ENCODE results near the gene SCRN2. TPM values are rescaled to one million over a fixed set of nuclear protein-coding genes. Genes with fewer than 3 reads are reported as not detected.
A peak's percentile ranks its signal among the peaks of the same experiment; 100 is the strongest.

The SCRN2 gene
- total and polyA plus RNA-seq, 2 experiments from 2014 or later = 40.6 to 45.5 TPM

- Histone ChIP-seq H3K27ac (ENCODE audit: low read depth) (no peak overlapping the region), H3K36me3 (ENCODE audit: insufficient read depth) (no peaks in the 10 kb centered on the region), H3K79me2 (replicated peaks; ENCODE audit: insufficient read depth) (no peaks in the 10 kb centered on the region), H3K9me2 (ENCODE audit: insufficient read depth) (no peaks in the 10 kb centered on the region), H2AFZ (peak overlapping the region; percentile 94), H4K20me1 (replicated peaks; ENCODE audit: insufficient read depth) (peaks cover 4% of the 10 kb centered on the region; the same call in 1 of the 2 replicates), H3K4me3 (peak overlapping the region; percentile 66), H3K4me2 (peak overlapping the region; percentile 96), H3K27me3 (ENCODE audit: insufficient read depth) (peaks cover 89% of the 10 kb centered on the region), H3F3A (replicated peaks; ENCODE audit: low read depth) (peaks cover 18% of the 10 kb centered on the region), H3K4me1 (ENCODE audit: insufficient read depth) (peaks cover 40% of the 10 kb centered on the region)
- no peak for DNase-seq (ENCODE audit: low spot score)
- Mint-ChIP-seq H3K27ac (no peak overlapping the region), H3K36me3 (ENCODE audit: low read depth) (no peaks in the 10 kb centered on the region), H3K9me3 (no peaks in the 10 kb centered on the region), H3K4me1 (peaks cover 49% of the 10 kb centered on the region), H3K27me3 (ENCODE audit: insufficient read depth, low read depth, poor library complexity) (peaks cover 73% of the 10 kb centered on the region), H3K4me3 (peak overlapping the region; percentile 61; the same call in 2 of the 3 replicates)
- peak; percentile 2 for ATAC-seq
- peak; percentile 67 for TF ChIP-seq EZH2 (IDR thresholded peaks at IDR 0.05; ENCODE audit: low read depth, unreplicated experiment)
- TF ChIP-seq ZNF462 (CRISPR knock-in tag; IDR thresholded peaks at IDR 0.05) = no peak
Observed at GRCh38 chr17:47848198-47848513, 7.1 kb upstream of the SCRN2 start.

GRCh38 chr17:47847341-47848197, 6.5 kb upstream of the SCRN2 start:
- H3K27me3 Mint-ChIP-seq (ENCODE audit: insufficient read depth, low read depth, poor library complexity) = peaks cover 68% of the 10 kb centered on the region
- TF ChIP-seq ZNF114 (CRISPR knock-in tag; IDR thresholded peaks at IDR 0.05) = 0 out of 2 replicates have a peak, but pooled peaks have one; percentile 7
- no peak for TF ChIP-seq ZNF331 (CRISPR knock-in tag; IDR thresholded peaks at IDR 0.05; ENCODE audit: low read depth)
- no peak for TF ChIP-seq STAT1 (IDR thresholded peaks at IDR 0.05; ENCODE audit: unreplicated experiment)
- peak; percentile 17 for TF ChIP-seq EZH2 (IDR thresholded peaks at IDR 0.05; ENCODE audit: low read depth, unreplicated experiment)
- peak; percentile 74 to 80 for TF ChIP-seq CTCF (conservative IDR thresholded peaks at IDR 0.05; ENCODE audit: low read depth in 2 of 2)
- TF ChIP-seq POLR2AphosphoS5 (IDR thresholded peaks at IDR 0.05; ENCODE audit: low read depth) = peak; percentile 39
- peaks cover 49% of the 10 kb centered on the region for H3K4me1 Mint-ChIP-seq
- H3K9me3 Mint-ChIP-seq = no peaks in the 10 kb centered on the region
- H4K20me1 ChIP-seq (replicated peaks; ENCODE audit: insufficient read depth) = peaks cover 4% of the 10 kb centered on the region; the same call in 1 of the 2 replicates
- H3K9me2 ChIP-seq (ENCODE audit: insufficient read depth) = no peaks in the 10 kb centered on the region
- no peak overlapping the region for H3K27ac Mint-ChIP-seq
- no peak overlapping the region for H3K27ac ChIP-seq (ENCODE audit: low read depth)
- H3K4me3 Mint-ChIP-seq = peak overlapping the region; percentile 69
- H3F3A ChIP-seq (replicated peaks; ENCODE audit: low read depth) = peaks cover 17% of the 10 kb centered on the region
- H3K27me3 ChIP-seq (ENCODE audit: insufficient read depth) = peaks cover 83% of the 10 kb centered on the region
- H3K36me3 Mint-ChIP-seq (ENCODE audit: low read depth) = no peaks in the 10 kb centered on the region
- H3K4me3 ChIP-seq = peak overlapping the region; percentile 66
- ATAC-seq = peak; percentile 40
- H3K4me1 ChIP-seq (ENCODE audit: insufficient read depth) = peaks cover 39% of the 10 kb centered on the region
- H3K36me3 ChIP-seq (ENCODE audit: insufficient read depth) = no peaks in the 10 kb centered on the region
- H3K4me2 ChIP-seq = peak overlapping the region; percentile 96
- H3K79me2 ChIP-seq (replicated peaks; ENCODE audit: insufficient read depth) = no peaks in the 10 kb centered on the region
- peak; percentile 86 for DNase-seq (ENCODE audit: low spot score)
- peak overlapping the region; percentile 94 for H2AFZ ChIP-seq
